Measurements from ENCODE around the gene MPRIP.
"Not testable (repeated sequence)": the region's sequence is repeated elsewhere in the genome, so short reads cannot be mapped to it uniquely, and the experiment has no call there.

MPRIP gene

GRCh38 chr17:17144916-17145665 lies 102.8 kb downstream of the MPRIP start:
- DNase-seq (ENCODE audit: low read depth in 1 of 2, low spot score in 1 of 2) = no peak

DNA sequence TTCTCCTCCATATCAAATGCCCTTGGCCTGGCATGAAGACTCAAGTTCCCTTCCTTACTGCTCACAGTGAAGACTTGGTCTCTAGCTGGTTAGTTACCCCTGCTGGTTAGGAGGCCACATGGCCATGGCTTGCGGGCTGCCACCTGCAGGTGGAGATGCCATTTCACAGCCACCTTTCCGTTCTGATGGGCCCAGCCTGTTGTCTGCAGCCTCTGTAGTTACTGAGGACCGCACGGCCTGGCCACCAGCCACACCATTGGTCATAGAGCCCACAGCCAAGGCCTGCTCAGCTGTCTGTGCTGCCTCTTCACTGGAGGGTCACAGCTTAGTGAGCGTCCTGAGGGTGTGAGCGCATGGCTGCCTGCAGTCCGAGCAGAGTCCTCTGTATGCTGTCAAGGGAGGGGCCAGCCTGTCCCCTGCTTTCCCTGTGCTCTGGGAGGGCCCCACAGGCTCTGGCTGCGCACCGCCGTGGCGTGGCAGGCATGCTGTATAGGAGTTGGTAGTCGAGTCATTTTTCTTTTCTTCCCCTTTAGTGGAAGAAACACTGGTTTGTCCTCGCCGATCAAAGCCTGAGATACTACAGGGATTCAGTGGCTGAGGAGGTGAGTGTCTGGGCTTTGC lies 104.6 kb downstream of the MPRIP start:
- DNase-seq (ENCODE audit: low read depth in 1 of 2, low spot score in 1 of 2) = no peak

DNA sequence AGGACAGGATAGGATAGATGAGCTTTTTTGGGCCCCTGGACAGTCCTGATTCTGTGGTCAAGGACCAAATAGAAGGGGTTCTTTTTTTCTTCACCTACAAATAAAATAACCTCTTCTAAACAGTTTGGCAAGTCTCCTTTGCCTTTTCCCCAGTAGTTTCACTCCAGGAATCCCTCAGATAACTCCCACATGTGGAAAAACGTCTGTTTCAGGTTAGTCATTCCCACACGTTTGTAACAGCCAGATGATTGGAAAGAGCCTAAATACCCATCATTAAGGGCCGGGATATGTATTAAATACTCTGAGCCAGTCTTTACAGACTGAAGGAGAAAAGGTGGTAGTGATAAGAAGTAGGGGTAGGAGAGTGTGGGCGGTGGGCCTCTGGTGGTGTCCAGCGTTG lies 105.6 kb downstream of the MPRIP start:
- no peak for DNase-seq (ENCODE audit: low read depth in 1 of 2, low spot score in 1 of 2)

GRCh38 chr17:17149520-17150447 lies 107.5 kb downstream of the MPRIP start:
- no peak for DNase-seq (ENCODE audit: low read depth in 1 of 2, low spot score in 1 of 2)

GRCh38 chr17:17150448-17150800 lies 108.2 kb downstream of the MPRIP start:
- no peak for DNase-seq (ENCODE audit: low read depth in 1 of 2, low spot score in 1 of 2)

DNA sequence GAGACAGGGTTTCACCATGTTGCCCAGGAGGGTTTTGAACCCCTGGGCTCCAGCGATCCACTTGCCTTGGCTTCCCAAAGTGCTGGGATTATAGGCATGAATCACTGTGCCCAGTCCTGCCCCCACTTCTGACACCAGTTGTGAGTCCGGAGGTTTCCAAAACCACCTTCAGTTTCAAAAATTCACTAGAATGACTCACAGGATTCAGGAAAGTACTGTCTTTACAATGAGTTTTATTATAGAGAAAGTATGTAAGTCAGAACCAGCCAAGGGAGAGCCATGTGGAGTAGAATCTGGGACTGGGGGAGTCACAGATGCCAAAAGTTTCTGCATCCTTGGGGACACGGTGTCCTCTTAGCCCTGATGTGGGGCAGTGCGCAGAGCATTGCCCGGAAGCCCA lies 108.8 kb downstream of the MPRIP start:
- no peak for DNase-seq (ENCODE audit: low read depth in 1 of 2, low spot score in 1 of 2)

DNA sequence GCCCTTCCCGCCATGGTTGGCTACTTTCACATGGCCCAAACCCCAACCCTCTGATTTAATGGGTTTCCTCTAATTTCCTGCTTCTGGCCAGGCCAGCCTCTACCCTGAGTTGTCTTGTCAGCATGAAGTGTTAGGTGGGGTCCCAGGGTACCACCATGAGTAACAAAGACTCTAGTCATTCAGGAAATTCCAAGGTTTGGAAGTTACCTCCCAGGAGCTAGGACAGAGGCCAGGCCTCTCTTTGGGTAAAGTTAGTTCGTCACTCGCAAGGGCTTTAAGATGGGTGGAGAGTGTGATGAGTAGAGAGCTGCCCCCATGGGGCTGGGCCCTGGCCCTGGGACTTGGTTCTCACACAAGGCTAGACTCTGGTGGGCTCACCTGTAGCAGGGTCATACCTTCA lies 109.3 kb downstream of the MPRIP start:
- DNase-seq (ENCODE audit: low read depth in 1 of 2, low spot score in 1 of 2) = no peak

DNA sequence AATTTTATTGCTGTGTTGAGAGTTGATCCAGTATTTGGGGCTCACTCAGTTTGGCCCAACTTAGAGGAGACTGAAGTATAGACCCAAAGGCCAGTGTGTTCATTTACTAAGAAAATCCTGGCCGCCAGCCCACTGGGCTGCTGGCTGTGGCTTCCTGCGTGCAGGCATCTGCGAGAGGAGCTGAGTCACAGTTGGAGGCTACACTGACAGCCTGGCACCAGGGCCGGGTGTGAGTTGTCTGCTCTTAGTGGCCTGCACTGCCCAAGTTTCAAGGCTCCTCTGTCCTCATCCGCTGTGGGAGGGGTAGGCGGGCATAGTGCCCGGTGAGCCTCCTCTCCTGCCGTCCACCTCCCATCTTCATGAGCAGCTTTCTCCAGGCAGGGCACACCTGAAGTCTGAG lies 109.7 kb downstream of the MPRIP start:
- no peak for DNase-seq (ENCODE audit: low read depth in 1 of 2, low spot score in 1 of 2)

- no peak for DNase-seq (ENCODE audit: low read depth in 1 of 2, low spot score in 1 of 2)
These were observed 110.1 kb downstream of the MPRIP start for GRCh38 chr17:17152385-17152784.

DNA sequence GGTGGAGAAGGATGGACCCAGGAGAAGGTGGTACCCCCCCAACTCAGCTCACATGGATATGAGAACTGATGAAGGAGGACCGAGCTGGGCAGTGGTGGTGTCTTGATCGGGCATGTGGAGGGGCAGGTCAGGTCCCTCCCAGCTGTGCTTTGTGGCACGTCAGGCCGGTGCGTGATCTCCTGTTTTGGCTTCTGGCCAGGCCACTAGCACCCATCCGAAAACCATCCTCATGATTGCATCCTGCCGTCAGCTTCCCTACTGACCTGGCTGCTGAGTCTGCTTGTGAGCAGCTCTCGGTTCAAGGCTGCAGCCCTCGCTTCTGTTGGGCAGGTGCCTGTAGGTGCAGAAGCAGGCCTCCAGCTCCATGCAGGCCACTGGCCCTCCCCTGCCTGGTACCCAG lies 110.8 kb downstream of the MPRIP start:
- DNase-seq (ENCODE audit: low read depth in 1 of 2, low spot score in 1 of 2) = no peak

DNA sequence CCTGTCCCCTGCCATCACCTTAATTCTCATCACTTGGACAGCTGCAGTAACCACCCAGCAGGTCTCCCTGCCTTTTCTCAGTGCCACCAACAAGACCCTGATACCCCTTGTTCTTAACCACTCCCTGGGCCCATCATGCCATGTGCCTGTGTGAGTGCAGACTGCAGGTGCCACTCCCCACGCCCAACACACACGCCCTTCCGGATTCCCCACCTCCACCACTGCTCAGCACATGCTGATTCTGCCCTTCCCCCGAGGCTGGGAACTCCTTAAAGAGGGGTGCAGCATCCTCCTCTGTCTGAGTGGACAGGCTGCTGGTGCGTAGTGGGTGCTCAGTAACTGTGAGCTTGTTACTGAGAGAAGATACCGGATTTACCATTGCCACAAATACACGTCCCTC lies 111.5 kb downstream of the MPRIP start:
- no peak for DNase-seq (ENCODE audit: low read depth in 1 of 2, low spot score in 1 of 2)

DNA sequence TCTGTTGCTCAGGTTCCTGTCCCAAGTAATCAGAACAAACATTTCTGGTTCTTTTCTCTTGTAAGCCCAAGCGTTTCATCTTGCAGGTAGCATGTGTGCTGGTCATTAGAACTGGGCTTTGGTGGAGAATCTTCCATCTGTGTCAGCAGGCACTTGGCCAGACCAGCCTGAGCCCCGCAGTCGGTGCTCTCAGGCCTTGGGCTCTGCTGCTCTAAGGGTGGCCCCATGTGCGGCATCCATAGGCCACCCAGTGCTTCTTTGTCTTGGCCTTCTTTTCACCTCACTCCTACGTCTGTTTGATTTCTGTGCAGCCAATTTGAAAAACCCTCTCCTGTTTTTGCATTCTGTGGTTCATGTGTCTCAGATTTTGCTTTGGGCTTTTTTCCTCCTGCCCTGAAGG lies 112.3 kb downstream of the MPRIP start:
- DNase-seq (ENCODE audit: low read depth in 1 of 2, low spot score in 1 of 2) = no peak

DNA sequence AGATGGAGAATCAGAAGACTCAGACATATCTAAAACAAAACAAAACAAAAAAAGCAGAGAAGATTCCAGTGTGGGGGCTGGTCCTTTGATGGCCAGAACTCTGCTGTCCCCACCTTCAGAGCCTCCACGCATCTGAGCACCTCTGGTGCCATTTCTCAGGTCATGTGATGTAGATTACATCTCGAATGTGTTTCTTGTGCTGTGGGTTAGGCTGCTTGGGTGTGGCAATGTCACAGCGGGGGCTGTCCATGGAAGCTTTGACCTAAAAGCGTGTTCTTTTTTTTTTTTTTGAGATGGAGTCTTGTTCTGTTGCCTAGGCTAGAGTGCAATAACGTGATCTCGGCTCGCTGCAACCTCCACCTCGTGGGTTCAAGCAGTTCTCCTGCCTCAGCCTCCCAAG lies 112.7 kb downstream of the MPRIP start:
- no peak for DNase-seq (ENCODE audit: low read depth in 1 of 2, low spot score in 1 of 2)

- DNase-seq (ENCODE audit: low read depth in 1 of 2, low spot score in 1 of 2) = no peak
These were observed 113.3 kb downstream of the MPRIP start for GRCh38 chr17:17155568-17155967.

- DNase-seq (ENCODE audit: low read depth in 1 of 2, low spot score in 1 of 2) = no peak
These were observed 113.8 kb downstream of the MPRIP start for GRCh38 chr17:17156107-17156506.

- DNase-seq (ENCODE audit: low read depth in 1 of 2, low spot score in 1 of 2) = no peak
These were observed 114.3 kb downstream of the MPRIP start for GRCh38 chr17:17156511-17156910.

DNA sequence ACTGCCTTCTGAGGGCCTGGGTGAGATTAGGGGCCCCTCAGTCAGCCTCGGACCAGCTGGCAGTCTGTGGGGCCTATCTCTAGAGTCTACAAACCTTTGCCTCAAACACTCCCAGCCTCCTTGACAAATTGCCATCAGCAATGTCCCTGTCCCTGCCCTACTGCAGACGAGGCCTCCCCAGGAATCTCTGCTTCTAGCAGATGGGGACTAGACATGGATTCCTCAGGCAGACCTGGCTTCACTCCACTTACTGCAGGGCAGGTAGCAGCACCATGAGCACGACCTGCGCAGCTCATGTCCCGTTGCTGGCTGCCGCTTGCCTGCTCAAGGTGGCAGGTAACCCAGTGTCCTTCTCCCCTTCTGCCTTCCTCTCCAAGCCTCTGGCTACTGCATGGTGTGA lies 114.8 kb downstream of the MPRIP start:
- no peak for DNase-seq (ENCODE audit: low read depth in 1 of 2, low spot score in 1 of 2)

GRCh38 chr17:17158506-17158905 lies 116.2 kb downstream of the MPRIP start:
- DNase-seq (ENCODE audit: low read depth in 1 of 2, low spot score in 1 of 2) = not testable (repeated sequence)

DNA sequence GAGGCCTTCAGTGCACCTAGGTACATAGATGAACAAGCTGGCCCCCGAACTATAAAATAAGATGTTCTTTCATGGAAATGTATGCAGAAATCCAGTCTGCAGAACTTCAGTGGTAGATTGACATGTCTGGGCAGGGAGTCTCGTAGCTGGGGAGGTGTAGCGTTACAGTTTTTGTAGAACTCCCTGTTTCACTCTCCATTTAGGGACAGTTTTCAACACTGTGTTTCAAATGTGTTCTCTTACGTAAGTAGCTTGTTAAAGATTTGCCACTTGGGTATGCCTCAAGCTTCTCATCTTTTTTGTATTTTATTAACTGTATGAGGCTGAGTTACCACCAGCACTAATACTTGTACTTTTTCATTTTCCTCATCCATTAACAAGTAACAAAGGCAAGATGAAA lies 117.3 kb downstream of the MPRIP start:
- no peak for DNase-seq (ENCODE audit: low read depth in 1 of 2, low spot score in 1 of 2)

DNA sequence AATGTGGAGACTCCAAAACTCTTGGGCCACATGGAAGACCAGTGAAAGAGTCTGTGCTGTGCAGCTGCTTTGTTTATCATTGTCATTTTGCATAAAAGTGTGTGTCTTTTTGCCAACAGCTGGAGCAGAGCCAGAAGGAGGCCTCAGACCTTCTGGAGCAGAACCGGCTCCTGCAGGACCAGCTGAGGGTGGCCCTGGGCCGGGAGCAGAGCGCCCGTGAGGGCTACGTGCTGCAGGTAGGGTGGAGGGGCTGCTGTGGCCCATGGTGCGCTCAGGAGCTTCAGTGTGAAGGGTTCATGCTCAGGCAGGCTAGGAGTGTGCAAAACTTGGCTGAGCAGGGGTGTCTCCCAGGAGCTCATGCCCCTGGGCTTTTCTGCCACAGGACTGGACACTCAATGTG lies 118.9 kb downstream of the MPRIP start:
- DNase-seq (ENCODE audit: low read depth in 1 of 2, low spot score in 1 of 2) = no peak

DNA sequence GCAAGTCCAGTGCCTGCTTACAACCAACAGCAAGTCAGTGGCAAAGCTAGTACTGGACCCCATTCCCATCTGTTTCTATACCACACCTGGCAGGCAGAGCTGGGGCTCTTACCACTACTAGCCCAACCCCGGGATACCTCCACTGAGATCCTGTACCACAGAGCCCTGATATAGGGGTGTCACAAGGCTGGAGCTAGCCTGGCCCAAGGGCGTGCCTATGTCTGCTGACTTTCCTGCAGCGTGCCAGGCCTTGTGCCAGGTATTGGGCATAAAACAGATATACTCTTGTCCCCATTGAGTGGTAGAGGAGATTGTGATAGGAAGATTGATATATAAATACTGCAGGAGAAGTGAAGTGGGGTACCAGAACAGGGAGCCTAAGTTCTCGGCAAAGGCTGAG lies 119.5 kb downstream of the MPRIP start:
- DNase-seq (ENCODE audit: low read depth in 1 of 2, low spot score in 1 of 2) = no peak

GRCh38 chr17:17164156-17164555 lies 121.9 kb downstream of the MPRIP start:
- no peak for DNase-seq (ENCODE audit: low read depth in 1 of 2, low spot score in 1 of 2)
